HCT116 (cell line): ENCODE results near the gene FAM78B. TPM values are rescaled to one million over a fixed set of nuclear protein-coding genes. Genes with fewer than 3 reads are reported as not detected.

ENCODE experiments used
- ATAC-seq: fragments of 200-7000 bp; cut with Tn5 transposase; 2 replicates; pipeline ENCODE4 v1.9.1; 2020; ENCODE audit warnings: mild to moderate bottlenecking, moderate library complexity
- BruUV-seq: library from RNA; stranded (reverse); fragments of 400-500 nt; replicated peaks from 2 replicates; lab custom pipeline; 2021; lab: Mats Ljungman, UMichigan
- CTCF ChIA-PET: fragments of 300-600 bp; sonication (Branson Sonifier 250); formaldehyde crosslinking; loops from one replicate; lab custom pipeline; 2021; ENCODE audit warnings: antibody characterized with exemption; lab: Charles Lee
- POLR2A ChIA-PET: fragments of 300-600, 350-600 bp; sonication (Branson Sonifier 250); formaldehyde crosslinking; loops from one replicate; lab custom pipeline; 2021; ENCODE audit warnings: antibody characterized with exemption; lab: Charles Lee
- RAD21 ChIA-PET, 2 experiments: fragments of 300-600 bp; sonication (Branson Sonifier 250); formaldehyde crosslinking; loops; one replicate each; lab custom pipeline; 2023; ENCODE audit warnings: low total read pairs in 2 of 2; ENCODE audit not compliant: uncharacterized antibody in 2 of 2, unreplicated experiment in 2 of 2, low non-redundant PET in 1 of 2; lab: Charles Lee
- DNase-seq: peaks from one replicate; pipeline ENCODE4 v3.0.0-alpha.2; 2010; ENCODE audit warnings: low read depth, low spot score
- H2AFZ ChIP-seq: fragments of 200-600 bp; shearing (Covaris generic), sonication (generic); 2 replicates; pipeline ENCODE4 v1.6.1; 2017; ENCODE audit warnings: low read depth, mixed run types, mixed read lengths, antibody characterized with exemption, low read length; ENCODE audit not compliant: poor library complexity, severe bottlenecking
- H3K27ac ChIP-seq: 2 replicates; pipeline ENCODE4 v1.5.1; 2012; ENCODE audit warnings: low read depth, low read length
- H3K27me3 ChIP-seq: fragments of 200-600 bp; sonication (generic); 2 replicates; pipeline ENCODE4 v1.6.1; 2016; ENCODE audit warnings: mixed run types, low read length, mixed read lengths; ENCODE audit not compliant: insufficient read depth
- H3K36me3 ChIP-seq, 2 experiments: fragments of 200-500 bp in 1 of 2; fragments of 200-600 bp in 1 of 2; sonication (Bioruptor generic) in 1 of 2; sonication (generic) in 1 of 2; 2 replicates each; pipeline versions ENCODE4 v1.5.1 to v1.6.1; 2014 to 2016; ENCODE audit warnings: low read length in 2 of 2, inconsistent platforms in 1 of 2, mixed read lengths in 1 of 2, mixed run types in 1 of 2; ENCODE audit not compliant: insufficient read depth in 2 of 2, control insufficient read depth in 1 of 2
- H3K4me1 ChIP-seq, 2 experiments: fragments of 200-600 bp in 1 of 2; sonication (generic) in 1 of 2; 2 replicates each; pipeline versions ENCODE4 v1.5.1 to v1.6.1; 2012 to 2017; ENCODE audit warnings: low read length in 2 of 2, inconsistent platforms in 1 of 2, mild to moderate bottlenecking in 1 of 2, mixed read lengths in 1 of 2, mixed run types in 1 of 2, moderate library complexity in 1 of 2; ENCODE audit not compliant: insufficient read depth in 2 of 2, control insufficient read depth in 1 of 2
- H3K4me2 ChIP-seq: fragments of 200-600 bp; sonication (generic); 2 replicates; pipeline ENCODE4 v1.6.1; 2017; ENCODE audit warnings: mixed run types, low read length, mixed read lengths
- H3K4me3 ChIP-seq, 2 experiments: fragments of 200-600 bp in 1 of 2; sonication (generic) in 1 of 2; replicated peaks in 1 of 2; 2 replicates each; pipeline ENCODE4 v1.5.1; 2011 to 2016; ENCODE audit warnings: low read length in 2 of 2, control low read depth in 1 of 2, low read depth in 1 of 2, mild to moderate bottlenecking in 1 of 2, mixed read lengths in 1 of 2, mixed run types in 1 of 2
- H3K79me2 ChIP-seq: fragments of 200-600 bp; sonication (generic); 2 replicates; pipeline ENCODE4 v1.6.1; 2017; ENCODE audit warnings: mild to moderate bottlenecking, mixed run types, low read length, moderate library complexity, mixed read lengths; ENCODE audit not compliant: insufficient read depth
- H3K9ac ChIP-seq: fragments of 200-600 bp; sonication (generic); 2 replicates; pipeline ENCODE4 v1.6.1; 2016; ENCODE audit warnings: low read length, mixed read lengths
- H3K9me2 ChIP-seq: fragments of 200-600 bp; sonication (generic), shearing (Covaris generic); 2 replicates; pipeline ENCODE4 v1.6.1; 2017; ENCODE audit warnings: mixed run types, mild to moderate bottlenecking, moderate library complexity; ENCODE audit not compliant: insufficient read depth
- H3K9me3 ChIP-seq, 2 experiments: fragments of 200-500 bp in 1 of 2; fragments of 200-600 bp in 1 of 2; sonication (Bioruptor generic) in 1 of 2; sonication (generic) in 1 of 2; 2 replicates each; pipeline ENCODE4 v1.6.1; 2014 to 2017; ENCODE audit warnings: low read length in 2 of 2, mixed read lengths in 2 of 2, inconsistent platforms in 1 of 2, low read depth in 1 of 2, mild to moderate bottlenecking in 1 of 2, mixed run types in 1 of 2, moderate library complexity in 1 of 2; ENCODE audit not compliant: control insufficient read depth in 1 of 2, insufficient read depth in 1 of 2
- H4K20me1 ChIP-seq: fragments of 200-600 bp; sonication (generic), shearing (Covaris generic); 2 replicates; pipeline ENCODE4 v1.6.1; 2017; ENCODE audit warnings: mixed run types, mild to moderate bottlenecking, moderate library complexity; ENCODE audit not compliant: insufficient read depth
- ATF3 ChIP-seq: IDR thresholded peaks from 2 replicates; pipeline ENCODE4 v1.6.1; 2012
- CBX3 ChIP-seq: IDR thresholded peaks from 2 replicates; pipeline ENCODE4 v1.6.1; 2012; ENCODE audit warnings: low read depth
- CEBPB ChIP-seq: IDR thresholded peaks from 2 replicates; pipeline ENCODE4 v1.6.1; 2012; ENCODE audit warnings: low read depth
- CTCF ChIP-seq, 3 experiments: fragments of 200-600 bp in 1 of 3; sonication (generic) in 1 of 3; IDR thresholded peaks in 2 of 3; conservative IDR thresholded peaks in 1 of 3; 2 replicates each; pipeline ENCODE4 v1.5.1; 2012 to 2017; ENCODE audit warnings: low read depth in 2 of 3, low read length in 2 of 3, antibody characterized with exemption in 1 of 3, borderline replicate concordance in 1 of 3, control low read depth in 1 of 3, mild to moderate bottlenecking in 1 of 3, mixed read lengths in 1 of 3, mixed run types in 1 of 3, moderate library complexity in 1 of 3; ENCODE audit not compliant: insufficient read depth in 1 of 3
- EGR1 ChIP-seq: IDR thresholded peaks from 2 replicates; pipeline ENCODE4 v1.6.1; 2012; ENCODE audit warnings: low read depth
- ELF1 ChIP-seq: IDR thresholded peaks from 2 replicates; pipeline ENCODE4 v1.6.1; 2012; ENCODE audit warnings: low read depth, borderline replicate concordance
- EZH2 ChIP-seq: fragments of 200-600 bp; sonication (generic); IDR thresholded peaks from 2 replicates; pipeline ENCODE4 v1.6.1; 2017; ENCODE audit warnings: antibody characterized with exemption, mixed run types
- FOSL1 ChIP-seq: IDR thresholded peaks from 2 replicates; pipeline ENCODE4 v1.6.1; 2012; ENCODE audit warnings: low read depth
- JUND ChIP-seq: IDR thresholded peaks from 2 replicates; pipeline ENCODE4 v1.6.1; 2012
- MAX ChIP-seq: IDR thresholded peaks from 2 replicates; pipeline ENCODE4 v1.6.1; 2012
- POLR2A ChIP-seq: IDR thresholded peaks from 2 replicates; pipeline ENCODE4 v1.7.0; 2011; ENCODE audit warnings: borderline replicate concordance; ENCODE audit not compliant: insufficient read depth, insufficient read length; ENCODE audit errors: extremely low read depth
- POLR2AphosphoS5 ChIP-seq: IDR thresholded peaks from 2 replicates; pipeline ENCODE4 v1.6.1; 2011; ENCODE audit warnings: mild to moderate bottlenecking, low read depth, low read length, moderate library complexity
- SIN3A ChIP-seq: IDR thresholded peaks from 2 replicates; pipeline ENCODE4 v1.6.1; 2012; ENCODE audit warnings: low read depth
- SP1 ChIP-seq: IDR thresholded peaks from 2 replicates; pipeline ENCODE4 v1.6.1; 2012; ENCODE audit warnings: low read depth
- SRF ChIP-seq: IDR thresholded peaks from 2 replicates; pipeline ENCODE4 v1.6.1; 2012; ENCODE audit warnings: low read depth
- YY1 ChIP-seq: IDR thresholded peaks from 2 replicates; pipeline ENCODE4 v1.6.1; 2011; ENCODE audit warnings: low read length, low read depth, moderate library complexity, mild to moderate bottlenecking; ENCODE audit not compliant: insufficient replicate concordance; ENCODE audit errors: extremely low read depth
- ZBTB33 ChIP-seq: IDR thresholded peaks from 2 replicates; pipeline ENCODE4 v1.6.1; 2011; ENCODE audit warnings: mild to moderate bottlenecking, low read length, moderate library complexity; ENCODE audit not compliant: insufficient replicate concordance; ENCODE audit errors: extremely low read depth
- ZFX ChIP-seq: fragments of 450-650 bp; IDR thresholded peaks from 2 replicates; pipeline ENCODE4 v1.6.1; 2017
- intact Hi-C: fragments of 100-400 bp; cut with micrococcal nuclease; formaldehyde crosslinking; loops from 2 replicates; pipeline ENCODE4 v1.10.0; 2022
- total RNA-seq: library from RNA; stranded (reverse); gene quantifications from one replicate; pipeline ENCODE4 v1.2.1, GENCODE V29; 2021; ENCODE audit not compliant: unreplicated experiment

FAM78B gene
- total RNA-seq, 1 experiment from 2014 or later: 1.4 TPM

GRCh38 chr1:166185526-166185925, 18.7 kb upstream of the FAM78B start:
- no TSS peak for BruUV-seq
- no peak for TF ChIP-seq YY1
- no peak overlapping the region for H3K27ac ChIP-seq
- H3K27me3 ChIP-seq: peaks cover 59% of the 10 kb centered on the region
- H3K4me2 ChIP-seq: no peak overlapping the region
- POLR2A ChIA-PET: no interaction called here
- no peak for ATAC-seq
- no peaks in the 10 kb centered on the region for H3K79me2 ChIP-seq
- no peak for DNase-seq
- H3K36me3 ChIP-seq: no peaks in the 10 kb centered on the region
- H2AFZ ChIP-seq: no peak overlapping the region
- no peak overlapping the region for H3K4me3 ChIP-seq
- intact Hi-C loops: no loop called here
- H3K4me1 ChIP-seq: no peaks in the 10 kb centered on the region
- H3K9me2 ChIP-seq: no peaks in the 10 kb centered on the region
- RAD21 ChIA-PET: no interaction called here
- CTCF ChIA-PET: no interaction called here
- no peak overlapping the region for H3K9ac ChIP-seq
- H3K9me3 ChIP-seq: no peaks in the 10 kb centered on the region
- no peaks in the 10 kb centered on the region for H4K20me1 ChIP-seq

GRCh38 chr1:166184897-166185296, 18.1 kb upstream of the FAM78B start:
- Histone ChIP-seq H3K36me3 (no peaks in the 10 kb centered on the region), H3K79me2 (no peaks in the 10 kb centered on the region), H3K9me2 (no peaks in the 10 kb centered on the region), H3K9me3 (no peaks in the 10 kb centered on the region), H3K27ac (no peak overlapping the region), H3K27me3 (peaks cover 59% of the 10 kb centered on the region), H3K4me1 (no peaks in the 10 kb centered on the region), H4K20me1 (no peaks in the 10 kb centered on the region), H3K9ac (no peak overlapping the region), H3K4me3 (no peak overlapping the region), H3K4me2 (no peak overlapping the region), H2AFZ (no peak overlapping the region)
- DNase-seq: no peak
- ATAC-seq: no peak
- BruUV-seq: no TSS peak
- ChIA-PET RAD21 (no interaction called here), CTCF (no interaction called here), POLR2A (no interaction called here)
- intact Hi-C loops: no loop called here
- TF ChIP-seq CTCF (IDR thresholded peaks at IDR 0.05 in 2 of 3, conservative IDR thresholded peaks at IDR 0.05 in 1 of 3; ENCODE audit: borderline replicate concordance in 1 of 3, insufficient read depth in 1 of 3, low read depth in 2 of 3, low read length in 2 of 3) (no peak), EGR1 (no peak), POLR2A (no peak), JUND (no peak), SP1 (no peak), SIN3A (no peak), SRF (no peak), EZH2 (no peak), CBX3 (no peak), CEBPB (no peak), ZBTB33 (no peak), ATF3 (no peak), YY1 (no peak), ZFX (no peak), POLR2AphosphoS5 (no peak), MAX (no peak), ELF1 (no peak), FOSL1 (no peak)
